Measurements from ENCODE around the gene LMBRD2.
"Not testable (repeated sequence)": the region's sequence is repeated elsewhere in the genome, so short reads cannot be mapped to it uniquely, and the experiment has no call there.

LMBRD2 gene

DNA sequence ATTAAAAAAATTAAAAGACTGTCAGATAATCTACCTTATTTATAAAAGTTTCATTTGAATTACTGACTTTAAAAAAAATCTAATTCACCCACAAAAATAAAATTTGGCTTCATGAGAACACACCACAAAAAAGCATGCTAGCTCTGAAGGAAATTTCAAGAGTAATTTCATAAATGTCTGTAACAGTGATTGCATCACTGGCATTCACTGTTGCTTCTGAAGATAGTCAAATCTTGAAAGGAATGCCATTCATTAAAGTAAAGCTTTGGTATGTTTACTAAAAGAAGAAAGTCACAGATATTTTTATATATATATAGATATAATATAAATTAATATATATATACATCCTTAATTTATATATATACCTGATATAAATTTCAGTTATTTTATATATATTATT, 46.6 kb upstream of the LMBRD2 start:
- no peak overlapping the region for H2BK120ac ChIP-seq (ENCODE audit: low read depth, low read length)
- H2BK12ac ChIP-seq (ENCODE audit: low read length), result no peak overlapping the region
- H2BK5ac ChIP-seq (ENCODE audit: low read length), result no peak overlapping the region
- no peaks in the 10 kb centered on the region for H3K9me3 ChIP-seq (replicated peaks in 1 of 2; ENCODE audit: control insufficient read depth in 2 of 2, insufficient read depth in 1 of 2, low read depth in 1 of 2, low read length in 2 of 2)
- peaks cover 4 to 97% of the 10 kb centered on the region in 2 donors for H3K36me3 ChIP-seq (replicated peaks in 1 of 2; ENCODE audit: control insufficient read depth in 2 of 2, insufficient read depth in 2 of 2, low read length in 2 of 2)
- H3K4ac ChIP-seq (ENCODE audit: low read length), result no peak overlapping the region
- H3K27ac ChIP-seq (replicated peaks; ENCODE audit: low read length), result no peak overlapping the region
- no peak overlapping the region for H4K8ac ChIP-seq (ENCODE audit: low read depth, low read length)
- no peak overlapping the region for H2BK15ac ChIP-seq (ENCODE audit: low read length)
- no peaks in the 10 kb centered on the region for H3K27me3 ChIP-seq (ENCODE audit: control insufficient read depth in 3 of 3, insufficient read depth in 3 of 3, low read depth in 1 of 3, low read length in 3 of 3)
- H3K4me1 ChIP-seq (ENCODE audit: control insufficient read depth in 2 of 2, insufficient read depth in 1 of 2, low read depth in 1 of 2, low read length in 2 of 2), result peaks cover 0 to 4% of the 10 kb centered on the region in 2 donors
- no peak overlapping the region for H3K14ac ChIP-seq (ENCODE audit: low read length)
- H3K4me3 ChIP-seq (ENCODE audit: low read length in 2 of 2), result no peak overlapping the region
- H3K4me2 ChIP-seq (ENCODE audit: insufficient read depth, low read length, poor library complexity, severe bottlenecking), result no peak overlapping the region
- no peak overlapping the region for H3K9ac ChIP-seq (ENCODE audit: low read depth, low read length, poor library complexity)
- no peaks in the 10 kb centered on the region for H3K79me1 ChIP-seq (ENCODE audit: low read depth, low read length)
- DNase-seq (ENCODE audit: low spot score), result no peak
- H3K18ac ChIP-seq (ENCODE audit: low read length), result no peak overlapping the region
- no peak overlapping the region for H3K23ac ChIP-seq (ENCODE audit: low read depth, low read length, poor library complexity)
- H2AFZ ChIP-seq (ENCODE audit: low read length), result no peak overlapping the region
- H2AK5ac ChIP-seq (ENCODE audit: low read depth, low read length), result no peak overlapping the region
- no peak overlapping the region for H4K91ac ChIP-seq (ENCODE audit: low read depth, low read length, poor library complexity)

- no peak overlapping the region for H3K4me3 ChIP-seq (ENCODE audit: low read length in 2 of 2)
- no peak overlapping the region for H3K27ac ChIP-seq (replicated peaks; ENCODE audit: low read length)
- H3K79me1 ChIP-seq (ENCODE audit: low read depth, low read length), result no peaks in the 10 kb centered on the region
- H2BK15ac ChIP-seq (ENCODE audit: low read length), result no peak overlapping the region
- no peak overlapping the region for H3K23ac ChIP-seq (ENCODE audit: low read depth, low read length, poor library complexity)
- H3K9me3 ChIP-seq (replicated peaks in 1 of 2; ENCODE audit: control insufficient read depth in 2 of 2, insufficient read depth in 1 of 2, low read depth in 1 of 2, low read length in 2 of 2), result peaks cover 2 to 25% of the 10 kb centered on the region in 2 donors
- H3K4me1 ChIP-seq (ENCODE audit: control insufficient read depth in 2 of 2, insufficient read depth in 1 of 2, low read depth in 1 of 2, low read length in 2 of 2), result no peaks in the 10 kb centered on the region
- DNase-seq (ENCODE audit: low spot score), result no peak
- H2BK120ac ChIP-seq (ENCODE audit: low read depth, low read length), result no peak overlapping the region
- no peak overlapping the region for H2BK12ac ChIP-seq (ENCODE audit: low read length)
- no peak overlapping the region for H4K91ac ChIP-seq (ENCODE audit: low read depth, low read length, poor library complexity)
- no peak overlapping the region for H3K4me2 ChIP-seq (ENCODE audit: insufficient read depth, low read length, poor library complexity, severe bottlenecking)
- no peak overlapping the region for H2AFZ ChIP-seq (ENCODE audit: low read length)
- no peaks in the 10 kb centered on the region for H3K27me3 ChIP-seq (ENCODE audit: control insufficient read depth in 3 of 3, insufficient read depth in 3 of 3, low read depth in 1 of 3, low read length in 3 of 3)
- H3K18ac ChIP-seq (ENCODE audit: low read length), result no peak overlapping the region
- H3K14ac ChIP-seq (ENCODE audit: low read length), result no peak overlapping the region
- no peak overlapping the region for H3K9ac ChIP-seq (ENCODE audit: low read depth, low read length, poor library complexity)
- no CpG with 5 or more reads among the region's 5 CpGs for WGBS, 2 donors (ENCODE audit: extremely low coverage in 2 of 2, insufficient read length in 2 of 2, insufficient replicate concordance in 1 of 2)
- no peak overlapping the region for H3K4ac ChIP-seq (ENCODE audit: low read length)
- no peak overlapping the region for H2BK5ac ChIP-seq (ENCODE audit: low read length)
- peaks cover 2 to 86% of the 10 kb centered on the region in 2 donors for H3K36me3 ChIP-seq (replicated peaks in 1 of 2; ENCODE audit: control insufficient read depth in 2 of 2, insufficient read depth in 2 of 2, low read length in 2 of 2)
- H4K8ac ChIP-seq (ENCODE audit: low read depth, low read length), result no peak overlapping the region
- no peak overlapping the region for H2AK5ac ChIP-seq (ENCODE audit: low read depth, low read length)
Measured at GRCh38 chr5:36193746-36194145, 42.1 kb upstream of the LMBRD2 start.

- not testable (repeated sequence) for H3K14ac ChIP-seq (ENCODE audit: low read length); H3K27me3 ChIP-seq (ENCODE audit: control insufficient read depth in 3 of 3, insufficient read depth in 3 of 3, low read depth in 1 of 3, low read length in 3 of 3); H2BK5ac ChIP-seq (ENCODE audit: low read length); H2AK5ac ChIP-seq (ENCODE audit: low read depth, low read length); H3K4me1 ChIP-seq (ENCODE audit: control insufficient read depth in 2 of 2, insufficient read depth in 1 of 2, low read depth in 1 of 2, low read length in 2 of 2); H3K4me2 ChIP-seq (ENCODE audit: insufficient read depth, low read length, poor library complexity, severe bottlenecking); DNase-seq (ENCODE audit: low spot score); H2AFZ ChIP-seq (ENCODE audit: low read length); H2BK120ac ChIP-seq (ENCODE audit: low read depth, low read length); H3K27ac ChIP-seq (replicated peaks; ENCODE audit: low read length); H4K91ac ChIP-seq (ENCODE audit: low read depth, low read length, poor library complexity); H2BK15ac ChIP-seq (ENCODE audit: low read length); H3K4ac ChIP-seq (ENCODE audit: low read length); H3K18ac ChIP-seq (ENCODE audit: low read length); H3K79me1 ChIP-seq (ENCODE audit: low read depth, low read length); H3K9ac ChIP-seq (ENCODE audit: low read depth, low read length, poor library complexity); H3K4me3 ChIP-seq (ENCODE audit: low read length in 2 of 2); H2BK12ac ChIP-seq (ENCODE audit: low read length); H3K23ac ChIP-seq (ENCODE audit: low read depth, low read length, poor library complexity); H3K9me3 ChIP-seq (replicated peaks in 1 of 2; ENCODE audit: control insufficient read depth in 2 of 2, insufficient read depth in 1 of 2, low read depth in 1 of 2, low read length in 2 of 2); H4K8ac ChIP-seq (ENCODE audit: low read depth, low read length)
- H3K36me3 ChIP-seq (replicated peaks in 1 of 2; ENCODE audit: control insufficient read depth in 2 of 2, insufficient read depth in 2 of 2, low read length in 2 of 2), result peaks cover 4 to 47% of the 10 kb centered on the region in 2 donors
- WGBS, 2 donors (ENCODE audit: extremely low coverage in 2 of 2, insufficient read length in 2 of 2, insufficient replicate concordance in 1 of 2), result no CpG with 5 or more reads among the region's 4 CpGs
Measured at GRCh38 chr5:36184408-36184807, 32.7 kb upstream of the LMBRD2 start.

DNA sequence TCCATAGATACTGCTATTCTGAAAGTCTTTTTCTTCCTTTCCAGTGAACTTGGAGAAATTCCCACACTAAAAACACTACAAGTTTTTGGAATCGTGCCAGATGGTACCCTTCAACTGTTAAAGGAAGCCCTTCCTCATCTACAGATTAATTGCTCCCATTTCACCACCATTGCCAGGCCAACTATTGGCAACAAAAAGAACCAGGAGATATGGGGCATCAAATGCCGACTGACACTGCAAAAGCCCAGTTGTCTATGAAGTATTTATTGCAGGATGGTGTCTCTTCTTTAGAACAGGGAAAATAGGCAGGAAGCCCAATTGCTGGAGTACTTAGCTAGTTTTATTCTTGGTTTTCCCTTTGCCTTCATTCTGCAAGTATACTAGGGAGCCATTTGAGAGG, 30.1 kb upstream of the LMBRD2 start:
- no CpG with 5 or more reads among the region's 2 CpGs for WGBS, 2 donors (ENCODE audit: extremely low coverage in 2 of 2, insufficient read length in 2 of 2, insufficient replicate concordance in 1 of 2)

More for the DNA sequence above, 30.1 kb upstream of the LMBRD2 start:
- Histone ChIP-seq H2AK5ac (ENCODE audit: low read depth, low read length) (no peak overlapping the region), H2BK120ac (ENCODE audit: low read depth, low read length) (no peak overlapping the region), H2BK15ac (ENCODE audit: low read length) (no peak overlapping the region), H3K14ac (ENCODE audit: low read length) (no peak overlapping the region), H3K4me3 (ENCODE audit: low read length in 2 of 2) (no peak overlapping the region), H3K79me1 (ENCODE audit: low read depth, low read length) (no peaks in the 10 kb centered on the region), H3K36me3 (replicated peaks in 1 of 2; ENCODE audit: control insufficient read depth in 2 of 2, insufficient read depth in 2 of 2, low read length in 2 of 2) (peaks cover 6 to 73% of the 10 kb centered on the region in 2 donors), H3K27me3 (ENCODE audit: control insufficient read depth in 3 of 3, insufficient read depth in 3 of 3, low read depth in 1 of 3, low read length in 3 of 3) (no peaks in the 10 kb centered on the region), H4K8ac (ENCODE audit: low read depth, low read length) (no peak overlapping the region), H3K18ac (ENCODE audit: low read length) (no peak overlapping the region), H3K9me3 (replicated peaks in 1 of 2; ENCODE audit: control insufficient read depth in 2 of 2, insufficient read depth in 1 of 2, low read depth in 1 of 2, low read length in 2 of 2) (no peaks in the 10 kb centered on the region), H2AFZ (ENCODE audit: low read length) (no peak overlapping the region), H3K9ac (ENCODE audit: low read depth, low read length, poor library complexity) (no peak overlapping the region), H3K27ac (replicated peaks; ENCODE audit: low read length) (no peak overlapping the region), H3K4me1 (ENCODE audit: control insufficient read depth in 2 of 2, insufficient read depth in 1 of 2, low read depth in 1 of 2, low read length in 2 of 2) (peaks cover 0 to 4% of the 10 kb centered on the region in 2 donors), H3K4me2 (ENCODE audit: insufficient read depth, low read length, poor library complexity, severe bottlenecking) (no peak overlapping the region), H2BK5ac (ENCODE audit: low read length) (no peak overlapping the region), H2BK12ac (ENCODE audit: low read length) (no peak overlapping the region), H4K91ac (ENCODE audit: low read depth, low read length, poor library complexity) (no peak overlapping the region), H3K4ac (ENCODE audit: low read length) (no peak overlapping the region), H3K23ac (ENCODE audit: low read depth, low read length, poor library complexity) (no peak overlapping the region)
- no peak for DNase-seq (ENCODE audit: low spot score)
